ENCODE measurements around the gene MON2.
"Not testable (repeated sequence)": the region's sequence is repeated elsewhere in the genome, so short reads cannot be mapped to it uniquely, and the experiment has no call there.

MON2 gene
- 42.3 to 125 (median 83.8) reads per million in 17 experiments for total RNA-seq

GRCh38 chr12:62466594-62467491 is at the start of gene MON2:
Gene MON2 (plus strand): TSS chr12:62466826. CDS start chr12:62467208, 382 bp downstream.
- peak; percentile 93 to 97 (median 96) for DNase-seq

GRCh38 chr12:62426089-62426488 is 40.5 kb upstream of the MON2 start:
- no peak for DNase-seq

- DNase-seq = no peak
Observed at GRCh38 chr12:62429457-62429856, 37.2 kb upstream of the MON2 start.

- DNase-seq = peak; percentile 23 to 52 (median 45)
Observed at GRCh38 chr12:62434494-62435302, 31.9 kb upstream of the MON2 start.

GRCh38 chr12:62435303-62436163 is 31.1 kb upstream of the MON2 start:
- peak; percentile 65 to 80 (median 76) for DNase-seq

GRCh38 chr12:62436164-62436503 is 30.5 kb upstream of the MON2 start:
- DNase-seq = no peak

GRCh38 chr12:62438098-62438692 is 28.4 kb upstream of the MON2 start:
- DNase-seq = peak; percentile 62 to 82 (median 78)

GRCh38 chr12:62446754-62447452 is 19.7 kb upstream of the MON2 start:
- peak in 1 of 4 experiments; percentile 19 for DNase-seq

- DNase-seq = no peak
Observed at GRCh38 chr12:62448436-62448835, 18.2 kb upstream of the MON2 start.

- peak in 1 of 4 experiments; percentile 9 for DNase-seq
Observed at GRCh38 chr12:62455429-62455828, 11.2 kb upstream of the MON2 start.

GRCh38 chr12:62458626-62459025 is 8.0 kb upstream of the MON2 start:
- DNase-seq = no peak

GRCh38 chr12:62459976-62460375 is 6.7 kb upstream of the MON2 start:
- DNase-seq = no peak

- not testable (repeated sequence) for DNase-seq
Observed at GRCh38 chr12:62461171-62461837, 5.3 kb upstream of the MON2 start.

GRCh38 chr12:62463252-62463651 is 3.4 kb upstream of the MON2 start:
- not testable (repeated sequence) for DNase-seq

- DNase-seq = peak; percentile 57 to 72 (median 65)
Observed at GRCh38 chr12:62466018-62466593, 520 bp upstream of the MON2 start.

- no peak for DNase-seq
Observed at GRCh38 chr12:62468397-62468796, 1.8 kb downstream of the MON2 start.

- DNase-seq = no peak
Observed at GRCh38 chr12:62468935-62469334, 2.3 kb downstream of the MON2 start.

GRCh38 chr12:62469704-62470103 is 3.1 kb downstream of the MON2 start:
- no peak for DNase-seq

- no peak for DNase-seq
Observed at GRCh38 chr12:62471734-62472133, 5.1 kb downstream of the MON2 start.

- no peak for DNase-seq
Observed at GRCh38 chr12:62472472-62472871, 5.8 kb downstream of the MON2 start.
